CD1c-positive myeloid dendritic cell (primary cell): ENCODE measurements around the gene NAV1.
"Not testable (repeated sequence)": the region's sequence is repeated elsewhere in the genome, so short reads cannot be mapped to it uniquely, and the experiment has no call there.

Experiments used
- DNase-seq: peaks from one replicate; pipeline ENCODE4 v3.0.0-alpha.2; 2016; ENCODE audit errors: extremely low spot score

The NAV1 gene

GRCh38 chr1:201565024-201565730, 26.2 kb downstream of the NAV1 start:
- no peak for DNase-seq

- DNase-seq, result no peak
Measured at GRCh38 chr1:201565771-201566528, 27.0 kb downstream of the NAV1 start.

- no peak for DNase-seq
Measured at GRCh38 chr1:201566529-201566823, 27.5 kb downstream of the NAV1 start.

- no peak for DNase-seq
Measured at GRCh38 chr1:201566933-201567801, 28.2 kb downstream of the NAV1 start.

GRCh38 chr1:201568265-201568664, 29.3 kb downstream of the NAV1 start:
- DNase-seq, result no peak

GRCh38 chr1:201568859-201569294, 29.9 kb downstream of the NAV1 start:
- no peak for DNase-seq

GRCh38 chr1:201570181-201570885, 31.4 kb downstream of the NAV1 start:
- no peak for DNase-seq

GRCh38 chr1:201570886-201571624, 32.1 kb downstream of the NAV1 start:
- DNase-seq, result no peak

- no peak for DNase-seq
Measured at GRCh38 chr1:201573030-201573429, 34.1 kb downstream of the NAV1 start.

GRCh38 chr1:201573923-201574322, 35.0 kb downstream of the NAV1 start:
- DNase-seq, result no peak

GRCh38 chr1:201575912-201576311, 37.0 kb downstream of the NAV1 start:
- DNase-seq, result no peak

GRCh38 chr1:201576914-201577313, 38.0 kb downstream of the NAV1 start:
- no peak for DNase-seq

- no peak for DNase-seq
Measured at GRCh38 chr1:201578008-201578888, 39.3 kb downstream of the NAV1 start.

GRCh38 chr1:201581371-201581770, 42.4 kb downstream of the NAV1 start:
- not testable (repeated sequence) for DNase-seq

- no peak for DNase-seq
Measured at GRCh38 chr1:201582705-201583442, 43.9 kb downstream of the NAV1 start.

- no peak for DNase-seq
Measured at GRCh38 chr1:201583663-201584062, 44.7 kb downstream of the NAV1 start.

- peak; percentile 29 for DNase-seq
Measured at GRCh38 chr1:201584471-201585092, 45.7 kb downstream of the NAV1 start.

GRCh38 chr1:201585093-201585483, 46.2 kb downstream of the NAV1 start:
- no peak for DNase-seq

- no peak for DNase-seq
Measured at GRCh38 chr1:201585901-201586300, 47.0 kb downstream of the NAV1 start.
